GM21515 (cell line): ENCODE results near the gene KCNN4.

Source experiments
- ATAC-seq: cut with Tn5 transposase; IDR thresholded peaks from one replicate; pipeline ENCODE4 v1.9.1; 2021; ENCODE audit not compliant: unreplicated experiment

The KCNN4 gene

DNA sequence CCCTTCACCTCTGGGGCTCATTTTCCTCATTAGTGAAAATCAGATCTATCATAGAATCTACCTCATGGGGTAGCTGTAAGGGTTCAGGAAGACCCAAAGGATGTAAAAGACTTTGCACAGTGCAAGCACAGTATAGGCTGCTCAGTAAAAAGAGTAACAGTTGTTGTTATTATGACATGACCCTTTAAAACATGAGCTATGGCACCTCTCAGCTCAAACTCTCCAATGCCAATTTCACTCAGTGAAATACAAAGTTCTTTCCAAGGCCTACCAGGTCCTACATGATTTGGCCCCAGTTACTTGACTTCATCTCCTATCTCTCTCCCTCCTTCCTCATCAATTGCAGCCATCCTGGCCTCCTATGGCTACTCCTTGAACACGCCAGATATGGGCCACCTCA lies 30.9 kb downstream of the KCNN4 start:
- ATAC-seq = no peak

DNA sequence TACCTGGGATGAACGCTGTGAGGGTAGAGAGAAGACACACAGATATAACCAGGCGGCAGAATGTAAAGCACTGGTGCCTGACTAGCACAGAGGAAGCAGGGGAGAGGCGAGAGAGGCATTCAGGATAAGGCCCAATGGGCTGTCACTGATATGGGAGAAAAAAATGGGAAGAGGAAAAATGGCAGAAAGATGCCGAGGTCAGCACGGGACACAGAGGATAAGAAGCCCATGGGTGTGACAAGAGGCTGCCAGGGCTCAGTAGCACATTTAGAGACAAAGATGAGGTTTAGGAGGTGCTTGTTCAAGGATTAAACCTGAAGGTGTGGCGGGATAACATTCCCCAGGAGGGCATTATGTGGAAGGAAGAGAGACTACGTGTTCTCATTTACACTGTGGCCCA lies 31.6 kb downstream of the KCNN4 start:
- no peak for ATAC-seq

DNA sequence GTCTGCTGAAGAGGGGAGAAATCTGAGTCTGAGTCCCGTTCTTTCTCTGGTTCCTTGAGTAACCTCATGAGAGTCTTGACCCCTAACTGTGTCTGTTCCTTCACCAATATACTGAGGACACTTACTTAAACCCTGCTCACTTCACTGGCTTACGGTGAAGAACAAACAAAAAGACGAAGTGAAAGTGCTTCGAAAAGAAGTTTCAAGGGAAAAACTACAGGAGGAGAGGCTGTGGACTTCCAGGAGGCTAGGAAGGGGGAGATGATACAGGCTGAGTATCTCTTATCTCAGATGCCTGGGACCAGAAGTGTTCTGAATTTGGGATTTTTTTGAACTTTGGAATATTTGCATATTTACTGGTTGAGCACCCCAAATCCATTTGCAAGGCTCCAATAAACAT lies 32.1 kb downstream of the KCNN4 start:
- ATAC-seq = no peak

DNA sequence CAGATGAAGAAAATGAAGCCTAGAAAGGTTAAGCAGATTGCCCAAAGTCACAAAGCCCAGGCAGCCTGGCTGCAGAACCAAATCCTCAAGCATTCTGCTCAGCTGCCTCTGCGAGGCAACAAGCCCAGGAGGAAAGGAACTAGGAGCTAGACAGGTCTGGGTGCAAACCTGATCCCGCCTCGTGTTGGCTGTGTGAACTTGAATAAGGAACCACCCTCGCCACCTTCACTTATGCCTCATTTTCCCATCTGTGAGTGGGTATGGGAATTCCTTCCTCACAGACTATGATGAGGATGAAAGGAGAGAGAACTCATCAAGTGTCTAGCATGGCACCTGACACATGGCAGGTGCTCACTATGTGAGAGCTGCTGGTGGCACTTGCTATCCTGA lies 32.6 kb downstream of the KCNN4 start:
- no peak for ATAC-seq

DNA sequence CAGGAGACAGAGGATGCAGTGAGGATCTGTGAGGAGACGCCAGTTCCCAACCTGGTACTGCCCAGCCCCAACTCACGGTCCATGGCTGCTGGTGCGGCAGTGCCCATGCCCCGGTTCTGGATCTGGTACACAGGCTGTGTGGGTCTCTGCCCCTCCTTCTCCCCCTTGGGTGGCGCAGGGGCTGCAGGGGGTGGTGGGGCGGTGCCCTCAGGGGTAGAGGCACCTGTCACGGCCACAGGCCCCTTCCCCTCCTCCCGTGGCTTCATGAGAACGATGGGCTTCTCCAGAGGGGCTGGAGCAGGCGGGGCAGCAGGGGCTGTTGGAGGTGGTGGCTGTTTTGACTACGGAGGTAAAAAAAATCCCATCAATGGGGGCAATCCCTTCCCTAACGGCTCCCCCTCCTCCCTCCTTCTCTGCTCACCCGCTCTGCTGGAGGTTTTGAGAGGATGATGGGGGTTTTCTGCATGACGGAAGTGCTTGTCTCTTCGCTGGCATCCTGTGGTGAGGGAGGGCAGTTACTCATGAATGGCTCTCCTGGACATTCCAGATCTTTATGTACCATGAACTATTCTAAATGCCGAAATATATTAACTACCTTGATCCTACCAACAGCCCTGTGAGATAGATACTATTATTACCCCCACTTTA lies 33.1 kb downstream of the KCNN4 start:
- no peak for ATAC-seq

DNA sequence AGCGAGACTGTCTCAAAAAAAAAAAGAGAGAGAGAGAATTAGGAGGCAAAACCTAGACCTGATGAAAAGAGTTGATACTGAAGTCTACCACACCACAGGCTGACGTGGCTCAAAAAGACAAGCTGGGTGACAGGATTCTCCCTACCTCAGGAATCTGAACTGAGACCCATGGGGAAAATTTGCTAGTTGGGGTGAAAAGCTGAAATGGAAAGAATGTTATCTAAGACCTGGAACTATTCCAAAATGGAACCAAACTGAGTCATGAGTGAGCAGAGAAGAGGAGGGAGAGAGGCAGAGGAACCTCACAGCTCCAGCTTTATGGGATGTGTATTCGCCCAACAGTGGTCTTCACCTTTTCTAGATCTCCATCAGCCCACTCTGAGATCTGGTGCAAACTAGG lies 37.7 kb downstream of the KCNN4 start:
- no peak for ATAC-seq

DNA sequence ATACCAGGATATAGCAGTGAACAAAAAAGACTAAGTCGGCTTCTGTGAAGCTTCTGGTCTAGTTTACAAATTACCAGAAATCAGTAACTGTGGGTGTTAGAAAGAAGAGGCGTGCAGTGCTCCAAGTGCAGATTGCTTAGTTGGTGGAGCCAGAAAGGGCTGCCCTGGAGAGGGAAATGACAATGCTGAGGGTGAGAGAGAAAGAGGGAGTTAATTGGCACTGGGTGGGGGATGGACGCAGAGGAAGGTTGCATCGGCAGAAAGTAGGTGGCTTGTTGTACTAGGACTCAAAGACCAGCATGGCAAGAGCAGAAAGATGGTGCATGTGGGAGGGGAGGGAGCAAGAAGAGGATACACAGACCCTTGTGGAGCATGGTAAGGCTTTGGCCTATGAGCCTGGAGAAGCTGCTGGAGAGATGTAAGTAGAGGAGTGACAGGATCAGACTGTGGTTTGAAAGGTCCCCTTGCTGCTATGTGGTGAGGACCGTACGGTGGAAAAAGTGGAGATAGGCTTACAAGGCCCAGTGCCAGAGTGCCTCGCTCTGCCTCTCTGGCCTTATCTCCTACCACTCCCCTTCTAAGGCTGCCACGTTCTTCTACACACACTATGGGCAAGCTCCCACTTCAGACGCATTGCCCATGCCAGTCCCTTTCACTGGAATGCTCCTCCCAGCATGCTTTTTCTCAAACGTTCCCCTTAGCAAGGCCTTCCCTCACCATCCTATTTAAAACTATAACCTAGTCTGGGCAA lies 39.5 kb downstream of the KCNN4 start:
- no peak for ATAC-seq

DNA sequence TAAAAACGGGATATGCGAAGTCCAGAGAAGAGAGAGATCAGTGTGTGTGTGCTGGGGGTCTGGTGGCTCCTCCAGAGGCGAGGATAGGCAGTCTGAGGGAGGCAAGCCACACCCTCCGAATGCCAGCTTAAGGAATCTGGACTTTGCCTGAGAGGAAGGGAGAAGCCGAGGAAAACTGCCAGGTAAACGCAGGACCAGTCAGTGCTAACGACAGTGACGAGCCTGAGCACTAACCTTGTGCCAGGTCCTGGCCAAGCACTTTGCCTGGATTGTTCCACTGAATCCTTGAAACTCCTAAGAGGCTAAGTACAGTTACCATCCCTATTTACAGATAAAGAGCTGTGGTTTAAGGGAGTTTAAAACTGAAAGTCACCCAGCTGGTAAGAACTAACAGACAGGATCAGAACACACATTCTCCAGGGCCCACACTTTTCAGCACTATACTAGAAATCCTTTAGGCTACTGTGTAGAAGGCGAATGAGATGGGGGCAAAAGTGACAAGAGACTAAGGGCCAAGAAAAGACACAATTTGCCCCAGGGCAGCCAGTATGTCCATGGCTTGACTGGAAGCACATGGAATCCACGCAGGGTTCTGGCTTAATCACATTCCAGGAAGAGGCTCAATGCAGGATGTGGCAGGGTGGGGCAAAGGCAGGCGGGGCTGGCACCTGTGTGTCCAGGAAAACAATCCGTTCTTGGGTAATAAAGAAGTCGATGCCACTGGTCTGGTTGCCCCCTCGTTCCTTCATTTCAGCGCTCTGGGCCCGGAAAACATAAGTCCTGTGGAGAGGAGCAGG lies 41.1 kb downstream of the KCNN4 start:
- no peak for ATAC-seq

DNA sequence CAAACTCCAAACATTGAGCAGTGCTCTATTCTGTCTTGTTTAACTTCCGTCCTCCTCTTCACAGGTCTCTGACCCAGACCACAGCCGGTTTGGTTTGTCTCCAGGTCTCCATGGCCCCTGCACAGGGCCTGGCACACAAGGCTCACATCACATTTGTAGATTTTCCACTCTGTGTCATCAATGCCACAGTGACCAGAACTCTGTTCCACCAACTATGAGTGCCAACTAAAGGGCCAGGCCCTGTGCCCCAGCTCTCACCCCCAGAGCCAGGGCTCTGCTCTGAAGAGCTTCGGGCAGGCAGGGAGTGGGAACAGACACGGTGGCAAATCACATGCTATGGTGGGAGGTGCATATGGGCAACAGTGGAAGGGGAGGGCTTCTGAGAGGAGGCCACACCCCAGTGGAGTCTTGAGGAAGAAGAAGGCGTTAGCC lies 42.0 kb downstream of the KCNN4 start:
- ATAC-seq = no peak

DNA sequence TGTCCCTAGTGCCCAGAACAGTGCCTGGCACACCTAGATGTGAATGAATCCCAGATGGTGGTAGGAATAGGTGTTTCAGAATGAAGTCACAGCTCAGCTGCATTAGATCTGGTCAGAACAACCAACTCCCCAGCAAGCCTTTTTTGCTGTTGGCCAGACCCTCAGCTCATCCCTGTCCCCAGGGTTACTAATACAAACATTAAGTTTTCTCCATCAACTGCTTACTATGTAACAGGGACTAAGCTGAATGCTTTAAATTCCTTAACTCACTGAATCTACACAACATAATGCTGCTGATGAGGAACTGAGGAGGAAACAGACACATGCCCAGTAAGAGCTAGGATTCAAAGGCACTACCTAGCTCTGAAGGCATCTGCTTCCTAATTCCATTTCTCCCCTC lies 44.8 kb downstream of the KCNN4 start:
- no peak for ATAC-seq

DNA sequence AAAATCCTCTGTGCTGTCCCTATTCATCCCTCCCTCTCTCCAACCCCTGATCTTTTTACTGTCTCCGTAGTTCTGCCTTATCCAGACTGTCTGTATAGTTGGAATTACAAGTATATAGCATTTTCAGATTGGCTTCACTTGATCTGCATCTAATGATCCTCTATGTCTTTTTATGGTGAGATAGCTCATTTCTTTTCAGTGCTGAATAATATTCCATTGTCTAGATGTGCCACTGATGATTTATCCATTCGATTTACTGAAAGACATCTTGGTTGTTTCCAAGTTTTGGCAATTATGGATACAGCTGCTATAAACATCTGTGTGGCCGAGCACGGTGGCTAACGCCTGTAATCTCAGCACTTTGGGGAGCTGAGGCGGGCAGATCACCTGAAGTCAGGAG lies 45.8 kb downstream of the KCNN4 start:
- no peak for ATAC-seq

DNA sequence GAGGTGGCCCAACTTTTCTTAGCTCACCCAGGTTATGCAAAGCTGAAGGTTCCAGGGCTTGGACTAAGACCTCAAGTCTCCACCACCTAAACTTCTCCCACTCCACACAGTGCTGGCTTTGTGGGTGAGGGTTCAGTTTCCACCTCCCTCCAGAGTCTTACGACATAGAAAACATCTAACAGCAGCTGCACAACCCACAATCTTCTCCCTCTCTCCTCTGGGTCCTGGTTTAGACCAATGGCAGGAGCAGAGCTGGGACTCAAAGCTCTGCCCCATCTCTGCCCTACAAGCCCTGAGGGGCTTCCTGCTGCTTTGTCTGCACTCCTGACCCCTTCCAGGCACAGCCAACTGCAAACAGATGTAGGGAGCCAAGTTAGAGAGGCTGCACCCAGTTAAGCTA lies 48.9 kb downstream of the KCNN4 start:
- ATAC-seq = no peak

DNA sequence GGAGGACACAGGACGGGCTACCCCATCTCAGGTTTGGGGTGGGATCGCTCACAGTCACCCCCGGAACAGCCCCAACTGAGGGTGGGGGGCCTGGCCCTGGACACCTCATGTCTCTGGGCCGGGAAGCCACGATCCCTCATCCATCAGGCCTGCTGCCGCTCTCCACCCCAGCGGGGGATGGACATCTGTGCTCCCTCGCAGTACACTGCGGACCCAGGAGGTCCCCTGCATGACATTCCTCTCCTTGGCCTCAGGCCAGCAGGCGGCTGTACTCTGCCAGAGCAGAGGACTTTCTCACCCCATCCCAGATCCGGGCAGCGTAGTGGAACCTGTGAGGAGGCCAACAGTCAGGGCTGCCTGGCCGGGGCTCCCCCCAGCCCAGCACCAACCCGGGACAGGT lies 49.4 kb downstream of the KCNN4 start:
- ATAC-seq = no peak

DNA sequence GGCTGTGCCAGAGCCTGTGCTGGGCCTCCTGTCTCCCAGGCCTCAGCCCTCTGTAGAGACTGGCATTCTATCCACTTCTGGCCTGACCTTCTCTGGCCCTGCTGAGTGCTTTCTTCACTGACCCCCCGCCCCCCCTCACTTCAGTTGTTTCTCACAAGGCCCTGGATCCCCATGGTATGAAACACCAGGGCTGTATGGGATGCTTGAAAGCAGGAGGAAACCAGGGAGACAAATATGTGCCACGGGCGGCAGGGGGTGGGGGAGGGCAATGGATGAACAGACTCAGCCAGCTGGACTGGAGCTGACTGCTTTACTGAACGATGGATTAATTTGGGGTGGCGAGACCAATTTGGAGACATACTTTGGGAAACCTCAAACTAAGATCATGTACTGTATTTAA lies 50.9 kb downstream of the KCNN4 start:
- no peak for ATAC-seq

DNA sequence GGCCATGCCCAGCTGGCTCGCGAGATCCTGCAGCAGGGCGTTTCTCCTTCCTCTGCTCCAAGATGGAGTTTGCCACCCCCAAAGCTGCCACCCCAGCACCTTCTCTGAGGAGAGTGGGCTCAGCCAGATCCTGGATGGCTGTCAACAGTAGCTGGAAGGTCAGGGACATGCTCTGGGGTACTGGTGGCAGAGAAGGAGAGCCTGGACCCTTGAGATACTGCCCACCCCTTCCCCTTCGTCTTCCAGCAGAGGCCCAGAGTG lies 53.2 kb downstream of the KCNN4 start:
- ATAC-seq = no peak

DNA sequence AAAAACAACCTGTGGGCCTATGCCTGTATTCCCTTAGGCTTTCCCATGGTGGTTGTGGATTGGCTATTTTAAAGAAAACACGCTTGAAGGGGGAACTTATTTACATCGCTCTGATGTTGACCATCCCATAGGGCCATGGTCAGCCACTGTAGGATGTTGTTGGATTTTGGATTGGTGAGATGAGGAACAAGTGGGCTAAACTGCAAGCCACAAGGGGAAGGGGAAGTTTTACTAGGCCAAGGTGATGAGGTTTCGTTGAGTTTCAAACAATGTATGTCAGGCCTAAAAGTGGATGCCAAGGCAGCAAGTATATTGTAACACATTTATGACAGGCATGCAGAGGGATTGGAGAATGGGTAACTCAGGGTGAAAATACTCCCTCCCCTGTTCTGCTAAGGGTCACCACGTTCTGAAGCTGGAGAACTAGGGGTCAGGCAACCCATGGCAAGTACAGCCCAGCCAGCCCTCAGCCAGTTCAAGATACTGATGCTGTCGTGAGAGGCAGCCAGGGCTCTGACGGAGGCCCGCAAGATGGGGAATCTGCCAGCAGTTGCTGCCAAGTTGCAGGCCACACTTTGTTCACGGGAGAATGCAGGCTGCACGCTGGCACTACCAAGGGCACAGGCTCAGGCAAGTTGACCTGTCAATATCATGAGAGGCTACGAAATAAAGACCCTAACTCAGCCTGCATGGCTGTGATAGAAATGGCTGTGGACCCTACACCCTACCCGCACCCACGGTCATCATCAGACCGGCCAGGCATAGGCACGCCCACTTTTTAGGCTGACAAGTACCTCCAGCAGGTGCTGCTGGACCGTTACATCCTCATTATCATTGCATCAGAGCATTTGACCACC lies 53.8 kb downstream of the KCNN4 start:
- ATAC-seq = no peak

DNA sequence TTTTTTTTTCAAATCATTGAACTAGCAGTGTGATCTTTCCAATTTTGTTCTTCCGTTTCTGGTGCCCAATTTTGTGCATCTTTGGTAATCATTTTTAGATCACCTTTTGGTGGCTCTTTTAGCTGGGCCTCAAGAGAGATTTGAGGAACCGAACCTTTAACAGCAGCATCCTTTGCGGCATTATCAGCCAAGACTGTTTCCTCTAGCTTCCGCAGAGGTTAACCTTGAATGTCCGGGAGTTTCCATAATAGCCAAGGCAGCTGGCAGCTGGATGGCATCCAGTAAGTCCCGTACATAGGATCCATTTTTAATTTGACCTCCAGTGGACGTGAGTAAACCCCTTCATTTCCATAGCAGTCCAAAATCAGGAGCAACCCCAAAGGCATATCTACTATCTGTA lies 55.3 kb downstream of the KCNN4 start:
- ATAC-seq = no peak

DNA sequence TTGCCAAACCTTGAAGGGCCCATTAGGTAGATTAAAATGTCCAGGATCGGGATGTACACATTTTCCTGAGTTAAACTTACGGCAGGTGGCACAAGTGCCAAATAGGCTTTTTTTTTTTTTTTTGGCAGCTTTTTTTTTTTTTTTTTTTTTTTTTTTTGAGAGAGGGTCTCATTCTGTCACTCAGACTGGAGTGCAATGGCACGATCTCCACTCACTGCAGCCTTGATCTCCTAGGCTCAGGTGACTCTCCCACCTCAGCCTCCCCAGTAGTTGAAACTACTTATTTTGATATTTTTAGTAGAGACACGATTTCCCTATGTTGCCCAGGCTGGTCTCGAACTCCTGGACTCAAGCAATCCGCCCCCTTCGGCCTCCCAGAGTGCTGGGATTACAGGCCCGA lies 55.9 kb downstream of the KCNN4 start:
- no peak for ATAC-seq

DNA sequence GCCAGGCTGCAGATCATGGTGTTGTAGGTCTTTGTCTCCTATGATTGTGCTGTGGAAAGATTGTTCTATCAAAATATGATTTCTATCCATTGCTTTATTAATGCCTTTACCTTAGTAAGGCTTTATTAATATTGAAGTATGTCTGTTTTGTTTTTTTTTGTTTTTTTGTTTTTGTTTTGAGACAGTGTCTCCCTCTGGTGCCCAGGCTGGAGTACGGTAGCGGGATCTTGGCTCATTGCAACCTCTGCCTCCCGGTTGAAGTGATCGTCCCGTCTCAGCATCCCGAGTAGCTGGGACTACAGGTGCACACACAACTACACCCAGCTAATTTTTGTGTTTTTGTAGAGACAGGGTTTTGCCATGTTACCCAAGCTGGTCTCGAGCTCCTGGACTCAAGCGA lies 57.2 kb downstream of the KCNN4 start:
- ATAC-seq = no peak

DNA sequence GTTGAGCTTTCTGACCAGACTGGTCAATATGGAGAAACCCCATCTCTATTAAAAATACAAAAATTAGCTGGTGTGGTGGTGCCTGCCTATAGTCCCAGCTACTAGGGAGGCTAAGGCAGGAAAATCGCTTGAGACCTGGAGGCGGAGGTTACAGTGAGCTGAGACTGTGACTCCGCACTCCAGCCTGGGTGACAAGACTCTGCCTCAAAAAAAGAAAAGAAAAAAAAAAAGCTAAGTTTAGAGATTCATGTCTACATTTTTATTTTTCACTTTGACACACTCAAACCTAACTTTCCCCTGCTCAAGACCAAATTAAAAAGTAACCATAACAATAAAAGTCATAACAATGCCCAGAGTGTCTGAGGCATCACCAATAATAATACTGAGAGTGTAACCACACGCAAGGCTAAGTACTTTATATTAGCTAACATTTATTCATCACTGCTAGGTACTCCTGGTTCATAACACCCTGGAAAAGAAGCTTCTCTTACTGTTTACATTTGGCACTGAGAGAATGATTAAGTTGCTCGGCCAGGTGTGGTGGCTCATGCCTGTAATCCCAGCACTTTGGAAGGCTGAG lies 59.2 kb downstream of the KCNN4 start:
- ATAC-seq = no peak

DNA sequence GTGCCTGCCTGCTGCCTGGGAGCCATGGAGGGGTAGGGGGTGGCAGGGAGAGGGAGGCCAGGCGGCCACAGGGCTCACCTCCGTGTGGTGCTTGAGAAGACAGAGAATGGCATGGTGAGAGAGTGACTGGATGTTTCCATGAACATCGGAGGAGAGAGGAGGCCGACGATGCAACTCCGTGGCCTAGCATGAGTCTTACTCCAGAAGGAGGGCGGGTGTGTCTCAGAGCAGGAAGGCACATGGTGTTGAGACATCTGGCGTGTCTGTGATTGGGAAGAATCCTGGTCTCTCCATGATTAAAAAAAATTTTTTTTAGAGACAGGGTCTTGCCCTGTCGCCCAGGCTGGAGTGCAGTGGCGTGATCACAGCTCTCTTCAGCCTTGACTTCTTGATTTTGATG lies 59.8 kb downstream of the KCNN4 start:
- ATAC-seq = no peak
